Common myeloid progenitor, CD34-positive (primary cell): Measurements from ENCODE around the gene PAX5.

Experiments
- CTCF ChIA-PET: fragments of 350-600 bp; sonication (Branson Sonifier 250); formaldehyde crosslinking; loops from one replicate; lab custom pipeline; 2021; ENCODE audit warnings: antibody characterized with exemption; lab: Charles Lee
- POLR2A ChIA-PET: fragments of 350-600 bp; sonication (Branson Sonifier 250); formaldehyde crosslinking; loops from one replicate; lab custom pipeline; 2021; ENCODE audit warnings: antibody characterized with exemption; lab: Charles Lee
- DNase-seq, 3 donors: peaks; one replicate each; pipeline versions ENCODE4 v3.0.0 to v3.0.0-alpha.2; 2013
- H3K27ac ChIP-seq, 2 experiments: 1 replicate in 1 of 2; 2 replicates in 1 of 2; pipeline ENCODE4 v1.7.0; 2013; ENCODE audit warnings: inconsistent platforms in 2 of 2, low read length in 2 of 2, mild to moderate bottlenecking in 2 of 2, low read depth in 1 of 2, moderate library complexity in 1 of 2; ENCODE audit not compliant: severe bottlenecking in 2 of 2, insufficient read depth in 1 of 2, poor library complexity in 1 of 2
- H3K27me3 ChIP-seq, 5 experiments: replicated peaks in 2 of 5; 1 replicate in 3 of 5; 2 replicates in 2 of 5; pipeline versions ENCODE4 v1.6.1 to v1.7.0; 2013; ENCODE audit warnings: low read length in 4 of 5, mild to moderate bottlenecking in 2 of 5, moderate library complexity in 2 of 5, inconsistent platforms in 1 of 5; ENCODE audit not compliant: insufficient read depth in 5 of 5, control insufficient read depth in 4 of 5
- H3K36me3 ChIP-seq, 4 experiments: 1 replicate in 2 of 4; 2 replicates in 2 of 4; pipeline versions ENCODE4 v1.6.1 to v1.7.0; 2013; ENCODE audit warnings: low read length in 3 of 4, control low read depth in 1 of 4, mild to moderate bottlenecking in 1 of 4; ENCODE audit not compliant: control insufficient read depth in 4 of 4, insufficient read depth in 4 of 4
- H3K4me1 ChIP-seq, 4 experiments: 1 replicate in 3 of 4; 2 replicates in 1 of 4; pipeline versions ENCODE4 v1.6.1 to v1.7.1; 2013; ENCODE audit warnings: low read length in 3 of 4, mild to moderate bottlenecking in 3 of 4, control low read depth in 1 of 4, inconsistent platforms in 1 of 4, moderate library complexity in 1 of 4; ENCODE audit not compliant: control insufficient read depth in 4 of 4, insufficient read depth in 4 of 4; ENCODE audit errors: control extremely low read depth in 1 of 4
- H3K4me3 ChIP-seq, 7 experiments: 1 replicate in 4 of 7; 2 replicates in 3 of 7; pipeline versions ENCODE4 v1.5.1 to v1.7.0; 2013; ENCODE audit warnings: mild to moderate bottlenecking in 7 of 7, low read length in 6 of 7, moderate library complexity in 6 of 7, inconsistent platforms in 2 of 7, low read depth in 2 of 7, control low read depth in 1 of 7; ENCODE audit not compliant: insufficient read depth in 4 of 7, control insufficient read depth in 1 of 7; ENCODE audit errors: extremely low read depth in 1 of 7
- H3K9me3 ChIP-seq, 5 experiments: 1 replicate in 4 of 5; 2 replicates in 1 of 5; pipeline versions ENCODE4 v1.6.1 to v1.7.1; 2013; ENCODE audit warnings: low read length in 4 of 5, mild to moderate bottlenecking in 2 of 5, inconsistent platforms in 1 of 5, low read depth in 1 of 5, moderate library complexity in 1 of 5; ENCODE audit not compliant: control insufficient read depth in 4 of 5, insufficient read depth in 2 of 5; ENCODE audit errors: control extremely low read depth in 1 of 5
- WGBS: methylation state at CpG from one replicate; pipeline ENCODE4 v1.1.5; 2013; ENCODE audit not compliant: insufficient coverage; 5-methylcytosine and 5-hydroxymethylcytosine counted together

The PAX5 gene

DNA sequence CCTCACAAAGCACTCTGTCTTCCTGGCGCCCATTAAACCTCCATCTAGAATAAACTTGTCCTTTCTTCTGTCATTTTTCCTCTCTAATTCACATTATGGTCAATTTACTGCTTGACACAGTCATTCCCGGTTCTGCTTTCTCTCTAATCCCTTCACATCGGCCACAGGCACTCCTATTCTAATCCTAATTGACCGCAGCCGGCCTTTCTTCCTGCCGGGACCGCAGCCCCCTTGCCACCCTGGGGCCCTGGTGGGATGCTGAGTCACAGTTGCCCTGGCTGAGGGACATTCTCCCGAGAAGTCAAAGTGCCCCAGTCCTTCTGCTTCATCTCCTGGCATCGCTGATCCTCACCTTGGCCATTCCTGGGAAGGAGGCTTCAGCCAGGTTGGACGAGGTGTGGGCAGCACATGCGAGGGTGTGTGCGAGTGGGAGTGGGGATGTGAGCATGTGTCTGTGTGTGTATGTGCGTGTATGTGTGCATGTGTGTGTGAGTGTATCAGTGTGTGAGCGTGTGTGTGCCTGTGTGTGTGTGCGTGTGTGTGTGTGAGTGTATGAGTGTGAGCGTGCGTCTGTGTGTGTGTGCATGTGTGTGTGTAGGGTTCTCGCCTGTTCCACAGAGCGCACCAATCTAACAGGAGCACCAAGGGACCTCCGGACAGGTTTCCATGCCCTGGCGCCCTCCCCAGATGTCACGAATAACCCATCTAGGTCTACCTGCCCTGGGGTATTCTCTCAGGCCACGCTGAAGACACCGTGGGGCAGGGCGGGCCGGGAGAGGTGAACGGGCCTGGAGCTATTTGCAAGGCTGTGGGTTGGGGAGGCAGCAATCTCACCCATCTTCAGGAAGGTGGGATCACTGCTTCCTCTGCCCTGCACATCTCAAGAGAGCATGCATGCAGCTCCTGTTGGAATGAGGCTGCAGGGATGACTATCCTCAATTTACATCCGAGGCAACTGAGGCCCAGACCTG lies 191.2 kb downstream of the PAX5 start:
- Histone ChIP-seq H3K27ac (no peak overlapping the region), H3K4me1 (peaks cover 0 to 35% (median 22%) of the 10 kb centered on the region in 4 experiments), H3K9me3 (no peaks in the 10 kb centered on the region), H3K4me3 (peak overlapping the region in 2 of 7 experiments; percentile 19 to 25), H3K36me3 (no peaks in the 10 kb centered on the region), H3K27me3 (no peaks in the 10 kb centered on the region)
- CTCF ChIA-PET: interaction anchor here (1.1 to 1.2 kb wide), 2 partner anchors 12 to 75 kb away, joined by 3 to 8 read pairs; no protein-coding TSS in a partner anchor
- POLR2A ChIA-PET: no interaction called here
- DNase-seq: peak; percentile 43 to 82 (median 72)
- WGBS: 58% methylated on average over 18 of the region's 28 CpGs

DNA sequence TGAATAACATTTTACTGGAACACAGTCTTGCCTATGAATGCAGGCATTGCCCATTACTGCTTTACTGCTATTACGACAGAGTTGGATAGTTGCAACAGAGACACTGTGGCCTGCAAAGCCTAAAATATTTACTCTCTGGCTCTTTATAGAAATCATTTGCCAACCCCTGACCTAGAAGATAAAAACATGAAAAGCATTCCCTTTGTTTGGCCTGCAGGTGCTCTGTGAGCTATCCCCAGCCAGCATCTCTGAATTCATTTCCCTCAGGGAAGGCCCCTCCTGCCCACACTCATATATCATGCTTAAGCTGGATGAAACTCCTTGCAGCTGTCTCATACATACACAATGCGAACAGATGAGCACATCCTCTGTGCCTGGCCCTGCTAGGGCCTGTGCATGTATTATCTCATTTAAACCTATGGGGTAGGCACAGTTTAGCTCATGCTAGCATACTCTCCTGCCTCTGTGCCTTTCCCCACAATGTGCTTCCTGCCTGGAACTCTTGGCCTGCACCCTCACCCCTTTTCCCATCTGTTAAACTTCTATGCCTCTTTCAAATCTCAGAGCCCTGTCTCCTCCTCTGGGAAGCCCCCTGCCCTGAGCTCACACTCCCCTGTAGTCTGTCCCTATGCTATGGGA lies 193.1 kb downstream of the PAX5 start:
- Histone ChIP-seq H3K4me1 (peaks cover 0 to 35% (median 22%) of the 10 kb centered on the region in 4 experiments), H3K9me3 (no peaks in the 10 kb centered on the region), H3K27me3 (no peaks in the 10 kb centered on the region), H3K36me3 (no peaks in the 10 kb centered on the region), H3K27ac (no peak overlapping the region), H3K4me3 (no peak overlapping the region)
- 96% methylated on average over 2 of the region's 2 CpGs for WGBS
- POLR2A ChIA-PET: no interaction called here
- CTCF ChIA-PET: interaction anchor here (1.0 to 1.6 kb wide), 3 partner anchors 12 to 30 kb away, joined by 3 to 5 read pairs (median 4); no protein-coding TSS in a partner anchor
- DNase-seq: no peak

DNA sequence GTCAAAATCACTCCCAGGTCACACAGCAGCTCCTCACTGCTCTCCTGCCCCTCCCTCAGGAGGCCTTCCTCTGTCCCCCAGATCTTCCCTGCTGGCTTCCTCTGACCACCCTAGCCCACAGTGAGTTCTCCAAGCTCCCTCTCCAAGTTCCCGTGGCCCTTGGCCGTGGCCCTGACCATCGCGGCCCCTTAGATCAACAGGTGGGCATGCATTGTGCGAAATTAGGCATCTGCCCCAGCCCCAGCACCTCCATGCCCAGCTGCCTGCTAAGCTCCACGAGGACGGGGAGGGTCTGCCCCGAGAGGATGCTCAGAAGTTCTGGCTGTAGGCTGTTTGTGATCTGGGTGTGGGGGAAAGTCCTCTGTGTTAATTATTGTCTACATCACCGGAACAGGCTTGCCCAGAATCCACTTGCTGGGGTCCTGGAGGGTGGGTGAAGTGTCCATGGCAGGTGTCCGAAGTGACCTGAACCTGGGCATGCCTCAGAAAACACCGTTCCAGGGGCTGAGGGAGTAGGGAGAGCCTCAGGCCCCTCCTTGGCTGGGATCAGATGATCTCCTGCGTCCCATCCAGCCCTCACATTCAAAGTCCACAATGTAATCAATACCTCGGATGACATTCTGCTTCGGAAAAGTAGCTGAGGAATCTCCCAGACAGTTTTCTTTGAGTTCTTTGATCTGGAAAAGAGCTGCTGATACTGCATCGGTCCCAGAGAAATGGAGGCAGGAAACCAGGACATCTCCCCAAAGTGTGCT lies 194.8 kb downstream of the PAX5 start:
- Histone ChIP-seq H3K9me3 (no peaks in the 10 kb centered on the region), H3K27ac (no peak overlapping the region), H3K4me1 (peaks cover 0 to 41% (median 22%) of the 10 kb centered on the region in 4 experiments), H3K4me3 (no peak overlapping the region), H3K27me3 (no peaks in the 10 kb centered on the region), H3K36me3 (no peaks in the 10 kb centered on the region)
- no peak for DNase-seq
- 98% methylated on average over 12 of the region's 15 CpGs for WGBS
- POLR2A ChIA-PET: no interaction called here
- CTCF ChIA-PET: interaction anchor here (1.0 to 1.2 kb wide), 3 partner anchors 15 to 34 kb away, joined by 3 to 5 read pairs (median 4); no protein-coding TSS in a partner anchor

DNA sequence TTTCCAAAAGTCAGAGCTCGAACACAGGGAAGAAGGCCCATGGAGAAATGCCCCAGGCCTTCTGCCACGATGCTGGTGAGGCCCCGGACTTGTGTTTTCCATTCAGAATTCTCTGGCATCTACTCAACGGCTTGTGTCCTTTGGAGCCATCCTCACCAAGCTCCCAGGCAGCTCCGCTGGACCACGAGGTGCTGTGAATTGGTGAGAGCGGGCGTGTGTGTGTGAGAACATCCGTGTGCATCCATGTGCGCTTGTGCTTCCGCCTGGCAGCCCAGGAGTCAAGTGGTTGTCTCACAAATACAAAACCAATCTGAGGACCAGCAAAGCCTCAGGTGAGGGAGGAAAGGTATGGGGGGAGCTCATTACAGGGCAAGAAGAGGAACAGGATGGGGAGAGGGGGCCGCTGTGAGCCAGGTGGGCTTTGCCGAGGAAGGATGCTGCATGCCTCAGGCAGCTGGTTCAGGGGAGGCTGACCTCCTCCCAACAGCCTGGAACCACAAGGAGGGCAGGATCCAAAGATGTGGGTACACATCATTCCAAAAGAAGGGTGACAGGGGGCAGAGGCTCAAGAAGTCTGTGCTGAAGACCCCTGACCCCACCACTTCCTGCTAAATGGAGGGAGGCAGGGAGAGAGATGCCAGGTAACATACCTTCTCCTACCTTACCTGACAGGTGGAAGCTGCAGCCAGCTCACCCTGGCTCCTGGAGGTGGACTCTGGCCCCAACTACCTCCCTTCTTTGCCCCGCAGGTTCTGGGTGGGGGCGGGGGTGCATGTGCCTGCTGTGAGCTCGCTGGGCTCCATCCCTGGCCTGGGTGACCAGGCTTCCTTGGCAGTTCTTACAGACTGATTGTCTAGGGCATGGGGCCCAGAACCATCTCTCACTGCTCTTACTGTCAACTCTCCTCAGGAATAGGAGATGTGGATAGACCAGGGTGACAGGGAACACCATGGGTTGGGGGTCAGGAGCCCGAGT lies 196.3 kb downstream of the PAX5 start:
- Histone ChIP-seq H3K36me3 (no peaks in the 10 kb centered on the region), H3K27me3 (no peaks in the 10 kb centered on the region), H3K27ac (no peak overlapping the region), H3K4me1 (peaks cover 0 to 28% (median 17%) of the 10 kb centered on the region in 4 experiments), H3K9me3 (no peaks in the 10 kb centered on the region), H3K4me3 (no peak overlapping the region)
- POLR2A ChIA-PET: no interaction called here
- CTCF ChIA-PET: interaction anchor here (1.2 to 1.4 kb wide), 2 partner anchors 19 to 35 kb away, joined by 3 to 4 read pairs; no protein-coding TSS in a partner anchor
- no peak for DNase-seq
- 93% methylated on average over 10 of the region's 17 CpGs for WGBS

GRCh38 chr9:36836486-36836885 lies 197.6 kb downstream of the PAX5 start:
- 96% methylated on average over 6 of the region's 7 CpGs for WGBS
- Histone ChIP-seq H3K4me3 (no peak overlapping the region), H3K27ac (no peak overlapping the region), H3K4me1 (peaks cover 0 to 15% (median 5%) of the 10 kb centered on the region in 4 experiments), H3K27me3 (no peaks in the 10 kb centered on the region), H3K36me3 (no peaks in the 10 kb centered on the region), H3K9me3 (no peaks in the 10 kb centered on the region)
- DNase-seq: no peak
- ChIA-PET CTCF (interaction anchor here (1.4 to 1.5 kb wide), 2 partner anchors 17 to 36 kb away, joined by 3 to 4 read pairs; no protein-coding TSS in a partner anchor), POLR2A (no interaction called here)
